NB4 (cell line): ENCODE measurements around the gene ATG3.
"Not testable (repeated sequence)": the region's sequence is repeated elsewhere in the genome, so short reads cannot be mapped to it uniquely, and the experiment has no call there.

Experiments used
- DNase-seq: peaks from one replicate; pipeline ENCODE4 v3.0.0; 2010; ENCODE audit warnings: low read depth
- H3K4me3 ChIP-seq: one replicate; pipeline ENCODE4 v1.5.1; 2011; ENCODE audit warnings: mild to moderate bottlenecking, low read depth, low read length, moderate library complexity
- CTCF ChIP-seq: IDR thresholded peaks from one replicate; pipeline ENCODE4 v1.5.1; 2012; ENCODE audit warnings: low read depth, low read length
- MAX ChIP-seq: IDR thresholded peaks from 2 replicates; pipeline ENCODE4 v1.6.1; 2011; ENCODE audit warnings: low read depth, low read length
- MYC ChIP-seq: IDR thresholded peaks from 2 replicates; pipeline ENCODE4 v1.6.1; 2011; ENCODE audit warnings: low read depth, low read length
- POLR2A ChIP-seq: IDR thresholded peaks from 2 replicates; pipeline ENCODE4 v1.6.1; 2011; ENCODE audit warnings: mild to moderate bottlenecking; ENCODE audit not compliant: insufficient read length; ENCODE audit errors: extremely low read depth

ATG3 gene

GRCh38 chr3:112569265-112569664 lies 7.5 kb upstream of the ATG3 start:
- no peak for TF ChIP-seq POLR2A
- TF ChIP-seq MAX, result no peak
- TF ChIP-seq CTCF, result no peak
- TF ChIP-seq MYC, result no peak
- no peak overlapping the region for H3K4me3 ChIP-seq
- no peak for DNase-seq

GRCh38 chr3:112568642-112569041 lies 6.9 kb upstream of the ATG3 start:
- H3K4me3 ChIP-seq, result no peak overlapping the region
- TF ChIP-seq MAX (no peak), MYC (no peak), POLR2A (no peak), CTCF (no peak)
- DNase-seq, result no peak

GRCh38 chr3:112564940-112565305 lies 3.2 kb upstream of the ATG3 start:
- H3K4me3 ChIP-seq, result no peak overlapping the region
- TF ChIP-seq MAX, result no peak
- TF ChIP-seq CTCF, result no peak
- no peak for TF ChIP-seq POLR2A
- TF ChIP-seq MYC, result no peak
- DNase-seq, result no peak

GRCh38 chr3:112564247-112564939 lies 2.6 kb upstream of the ATG3 start:
- H3K4me3 ChIP-seq, result not testable (repeated sequence)

GRCh38 chr3:112561484-112561733 lies 353 bp downstream of the ATG3 start:
- H3K4me3 ChIP-seq, result peak overlapping the region; percentile 100
- no peak for DNase-seq
- no peak for TF ChIP-seq CTCF
- no peak for TF ChIP-seq MYC
- TF ChIP-seq POLR2A, result no peak

More at GRCh38 chr3:112564247-112564939, 2.6 kb upstream of the ATG3 start:
- not testable (repeated sequence) for DNase-seq

- H3K4me3 ChIP-seq, result peak overlapping the region; percentile 100
- TF ChIP-seq MYC (no peak), MAX (no peak), CTCF (no peak), POLR2A (no peak)
- DNase-seq, result peak; percentile 86
Measured at GRCh38 chr3:112560721-112561483, 860 bp downstream of the ATG3 start.
